Measurements from ENCODE around the gene JAKMIP2. TPM values are rescaled to one million over a fixed set of nuclear protein-coding genes. Genes with fewer than 3 reads are reported as not detected.
"Not testable (repeated sequence)": the region's sequence is repeated elsewhere in the genome, so short reads cannot be mapped to it uniquely, and the experiment has no call there.

Gene JAKMIP2
- polyA plus RNA-seq, 2 donors, result 0.10 to 0.20 TPM

DNA sequence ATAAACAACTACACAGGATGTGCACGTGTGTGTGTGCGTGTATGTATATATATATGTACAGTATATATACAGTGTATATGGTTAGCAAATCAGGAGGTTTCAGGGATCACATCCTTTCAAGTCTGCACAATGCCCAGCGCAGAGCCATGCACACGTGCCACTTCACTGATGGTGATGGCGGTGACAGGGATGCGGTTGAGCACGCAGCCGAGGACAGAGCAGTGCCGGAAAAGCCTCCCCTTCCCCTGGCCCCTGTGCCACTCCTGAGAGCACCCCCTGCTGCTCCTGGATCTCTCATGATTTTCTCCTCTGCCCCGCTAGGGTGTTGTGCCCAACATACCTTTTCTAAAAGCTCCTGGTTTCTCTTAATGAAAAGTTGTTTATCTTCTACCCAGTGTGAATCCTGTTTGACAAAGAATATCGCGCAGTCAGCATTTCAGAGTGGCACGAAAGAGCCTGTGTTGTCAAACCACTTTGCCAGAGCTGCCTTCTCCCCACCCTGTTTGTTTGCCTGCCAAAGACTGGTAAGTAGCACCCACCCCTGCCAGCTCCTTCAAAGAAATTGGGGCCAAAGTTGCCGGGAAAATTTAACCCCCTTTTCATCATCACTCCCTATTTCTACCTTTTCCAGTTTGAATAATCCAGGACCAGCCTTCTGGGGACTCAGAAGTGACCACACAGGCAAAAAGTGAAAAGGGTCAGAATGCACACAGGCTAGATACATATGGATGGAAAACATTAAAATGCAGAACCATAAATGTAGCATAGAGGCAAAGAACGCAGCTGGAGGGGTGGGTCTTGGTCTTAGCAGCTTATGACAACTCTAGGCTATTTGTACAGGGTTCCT lies 146.4 kb downstream of the JAKMIP2 start:
- Histone ChIP-seq H3K27me3 (ENCODE audit: control insufficient read depth in 1 of 2, insufficient read depth in 2 of 2, low read length in 2 of 2) (no peaks in the 10 kb centered on the region), H3K4me1 (ENCODE audit: control insufficient read depth in 2 of 2, insufficient read depth in 2 of 2, low read length in 1 of 2) (peaks cover 0 to 2% of the 10 kb centered on the region in 2 donors), H3K9me3 (ENCODE audit: control insufficient read depth in 2 of 2, insufficient read depth in 1 of 2, low read depth in 1 of 2, low read length in 1 of 2) (no peaks in the 10 kb centered on the region), H3K27ac (ENCODE audit: low read depth in 2 of 2, low read length in 1 of 2) (no peak overlapping the region), H3K4me3 (ENCODE audit: low read depth in 1 of 2, low read length in 2 of 2) (no peak overlapping the region), H3K36me3 (ENCODE audit: control insufficient read depth in 2 of 2, insufficient read depth in 2 of 2, low read length in 1 of 2) (no peaks in the 10 kb centered on the region)
- WGBS, 2 donors, result 66 to 68% methylated on average over 15 of the region's 15 CpGs

GRCh38 chr5:147635439-147635838 lies 147.1 kb downstream of the JAKMIP2 start:
- not testable (repeated sequence) for H3K36me3 ChIP-seq (ENCODE audit: control insufficient read depth in 2 of 2, insufficient read depth in 2 of 2, low read length in 1 of 2); H3K9me3 ChIP-seq (ENCODE audit: control insufficient read depth in 2 of 2, insufficient read depth in 1 of 2, low read depth in 1 of 2, low read length in 1 of 2); H3K27me3 ChIP-seq (ENCODE audit: control insufficient read depth in 1 of 2, insufficient read depth in 2 of 2, low read length in 2 of 2); H3K4me1 ChIP-seq (ENCODE audit: control insufficient read depth in 2 of 2, insufficient read depth in 2 of 2, low read length in 1 of 2); H3K27ac ChIP-seq (ENCODE audit: low read depth in 2 of 2, low read length in 1 of 2); H3K4me3 ChIP-seq (ENCODE audit: low read depth in 1 of 2, low read length in 2 of 2)
- 84 to 88% methylated on average over 5 of the region's 5 CpGs for WGBS, 2 donors

DNA sequence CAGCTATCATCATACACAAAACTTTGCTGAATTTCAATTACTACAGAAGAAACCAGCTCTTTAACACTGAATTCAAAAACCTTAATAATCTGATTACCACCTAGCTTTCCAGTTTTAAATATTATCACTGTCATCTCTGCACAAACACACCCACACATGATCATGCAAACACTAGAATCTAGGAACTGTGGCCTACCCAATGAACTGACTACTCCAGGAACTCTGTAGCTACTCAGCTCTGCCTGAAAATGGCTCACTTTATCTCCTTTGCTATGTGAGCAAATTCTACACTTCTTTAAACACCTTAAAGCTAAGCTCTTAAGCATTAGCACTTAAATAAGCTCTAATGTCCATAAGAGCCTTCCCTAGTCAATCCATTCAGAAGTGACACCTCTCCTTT lies 149.4 kb downstream of the JAKMIP2 start:
- Histone ChIP-seq H3K4me1 (ENCODE audit: control insufficient read depth in 2 of 2, insufficient read depth in 2 of 2, low read length in 1 of 2) (peaks cover 0 to 2% of the 10 kb centered on the region in 2 donors), H3K27me3 (ENCODE audit: control insufficient read depth in 1 of 2, insufficient read depth in 2 of 2, low read length in 2 of 2) (no peaks in the 10 kb centered on the region), H3K27ac (ENCODE audit: low read depth in 2 of 2, low read length in 1 of 2) (no peak overlapping the region), H3K36me3 (ENCODE audit: control insufficient read depth in 2 of 2, insufficient read depth in 2 of 2, low read length in 1 of 2) (no peaks in the 10 kb centered on the region), H3K4me3 (ENCODE audit: low read depth in 1 of 2, low read length in 2 of 2) (no peak overlapping the region), H3K9me3 (ENCODE audit: control insufficient read depth in 2 of 2, insufficient read depth in 1 of 2, low read depth in 1 of 2, low read length in 1 of 2) (no peaks in the 10 kb centered on the region)

- H3K36me3 ChIP-seq (ENCODE audit: control insufficient read depth in 2 of 2, insufficient read depth in 2 of 2, low read length in 1 of 2), result no peaks in the 10 kb centered on the region
- no peaks in the 10 kb centered on the region for H3K27me3 ChIP-seq (ENCODE audit: control insufficient read depth in 1 of 2, insufficient read depth in 2 of 2, low read length in 2 of 2)
- 91 to 94% methylated on average over 4 of the region's 4 CpGs for WGBS, 2 donors
- peaks cover 0 to 2% of the 10 kb centered on the region in 2 donors for H3K4me1 ChIP-seq (ENCODE audit: control insufficient read depth in 2 of 2, insufficient read depth in 2 of 2, low read length in 1 of 2)
- H3K9me3 ChIP-seq (ENCODE audit: control insufficient read depth in 2 of 2, insufficient read depth in 1 of 2, low read depth in 1 of 2, low read length in 1 of 2), result no peaks in the 10 kb centered on the region
- H3K4me3 ChIP-seq (ENCODE audit: low read depth in 1 of 2, low read length in 2 of 2), result no peak overlapping the region
- H3K27ac ChIP-seq (ENCODE audit: low read depth in 2 of 2, low read length in 1 of 2), result no peak overlapping the region
These were observed 151.0 kb downstream of the JAKMIP2 start for GRCh38 chr5:147631428-147632003.

GRCh38 chr5:147629196-147629595 lies 153.3 kb downstream of the JAKMIP2 start:
- Histone ChIP-seq H3K27me3 (ENCODE audit: control insufficient read depth in 1 of 2, insufficient read depth in 2 of 2, low read length in 2 of 2) (no peaks in the 10 kb centered on the region), H3K9me3 (ENCODE audit: control insufficient read depth in 2 of 2, insufficient read depth in 1 of 2, low read depth in 1 of 2, low read length in 1 of 2) (no peaks in the 10 kb centered on the region), H3K4me3 (ENCODE audit: low read depth in 1 of 2, low read length in 2 of 2) (no peak overlapping the region), H3K36me3 (ENCODE audit: control insufficient read depth in 2 of 2, insufficient read depth in 2 of 2, low read length in 1 of 2) (no peaks in the 10 kb centered on the region), H3K27ac (ENCODE audit: low read depth in 2 of 2, low read length in 1 of 2) (no peak overlapping the region), H3K4me1 (ENCODE audit: control insufficient read depth in 2 of 2, insufficient read depth in 2 of 2, low read length in 1 of 2) (no peaks in the 10 kb centered on the region)
- WGBS, 2 donors, result 90 to 91% methylated on average over 4 of the region's 4 CpGs

DNA sequence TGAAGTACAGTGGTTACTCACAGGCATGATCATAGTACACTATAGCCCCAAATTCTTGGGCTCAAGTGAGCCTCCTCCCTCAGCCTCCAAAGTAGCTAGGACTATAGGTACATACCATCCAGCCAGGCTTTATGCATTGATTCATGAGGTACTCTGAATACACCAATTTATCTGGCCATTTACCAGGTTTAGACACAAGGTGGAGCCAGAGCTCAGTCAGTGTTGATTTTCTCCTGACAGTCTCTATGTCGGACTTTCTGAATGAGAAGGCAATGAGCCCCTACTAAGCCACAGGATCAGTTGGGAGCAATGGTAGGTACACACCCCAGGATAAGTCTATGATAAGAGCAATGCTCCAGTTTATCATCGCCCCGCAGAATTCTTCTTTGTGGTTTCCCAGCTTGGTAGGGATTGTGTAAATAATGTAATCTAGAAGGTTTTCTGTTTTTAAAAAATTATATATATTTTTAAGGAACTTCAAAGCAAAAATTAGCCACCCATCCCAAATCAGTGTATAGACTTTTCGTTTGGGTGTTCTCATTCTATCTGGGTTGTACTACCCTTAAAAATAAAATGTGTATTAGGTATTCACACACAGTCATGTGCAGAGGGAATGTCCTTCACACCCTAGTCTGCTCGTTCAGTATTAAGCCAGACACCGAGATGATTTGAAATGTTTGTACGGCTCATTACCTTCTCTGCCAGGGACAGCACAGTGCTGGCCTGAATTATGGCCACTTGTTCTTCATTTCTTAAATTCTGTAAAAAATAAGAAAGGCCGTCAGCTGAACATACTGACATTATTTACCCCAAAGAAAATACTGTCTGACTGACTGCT lies 154.3 kb downstream of the JAKMIP2 start:
- Histone ChIP-seq H3K9me3 (ENCODE audit: control insufficient read depth in 2 of 2, insufficient read depth in 1 of 2, low read depth in 1 of 2, low read length in 1 of 2) (no peaks in the 10 kb centered on the region), H3K27ac (ENCODE audit: low read depth in 2 of 2, low read length in 1 of 2) (no peak overlapping the region), H3K36me3 (ENCODE audit: control insufficient read depth in 2 of 2, insufficient read depth in 2 of 2, low read length in 1 of 2) (no peaks in the 10 kb centered on the region), H3K27me3 (ENCODE audit: control insufficient read depth in 1 of 2, insufficient read depth in 2 of 2, low read length in 2 of 2) (no peaks in the 10 kb centered on the region), H3K4me3 (ENCODE audit: low read depth in 1 of 2, low read length in 2 of 2) (no peak overlapping the region), H3K4me1 (ENCODE audit: control insufficient read depth in 2 of 2, insufficient read depth in 2 of 2, low read length in 1 of 2) (no peaks in the 10 kb centered on the region)
- WGBS, 2 donors, result 48 to 52% methylated on average over 8 of the region's 8 CpGs

DNA sequence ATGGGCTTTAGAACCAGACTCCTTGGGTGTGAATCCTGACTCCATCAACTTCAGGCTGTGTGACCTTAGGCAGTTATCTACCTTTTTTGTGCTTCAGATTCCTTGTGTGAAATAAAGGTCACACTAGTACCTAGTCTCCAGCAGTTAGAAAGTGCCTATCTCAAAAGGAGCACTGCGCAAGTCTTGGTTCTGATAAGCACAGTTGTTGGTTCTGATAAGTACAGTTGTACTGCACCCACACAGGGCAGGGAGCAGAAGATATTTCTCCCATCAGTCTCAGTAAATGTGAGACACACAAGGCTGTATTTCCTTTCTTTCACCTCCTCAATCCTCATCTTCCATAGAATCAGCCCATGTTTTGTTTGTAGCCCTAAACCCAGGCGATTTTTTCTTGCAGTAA lies 156.1 kb downstream of the JAKMIP2 start:
- Histone ChIP-seq H3K4me1 (ENCODE audit: control insufficient read depth in 2 of 2, insufficient read depth in 2 of 2, low read length in 1 of 2) (no peaks in the 10 kb centered on the region), H3K9me3 (ENCODE audit: control insufficient read depth in 2 of 2, insufficient read depth in 1 of 2, low read depth in 1 of 2, low read length in 1 of 2) (no peaks in the 10 kb centered on the region), H3K4me3 (ENCODE audit: low read depth in 1 of 2, low read length in 2 of 2) (no peak overlapping the region), H3K36me3 (ENCODE audit: control insufficient read depth in 2 of 2, insufficient read depth in 2 of 2, low read length in 1 of 2) (no peaks in the 10 kb centered on the region), H3K27ac (ENCODE audit: low read depth in 2 of 2, low read length in 1 of 2) (no peak overlapping the region), H3K27me3 (ENCODE audit: control insufficient read depth in 1 of 2, insufficient read depth in 2 of 2, low read length in 2 of 2) (no peaks in the 10 kb centered on the region)
- WGBS, 2 donors, result 74 to 85% methylated on average over 2 of the region's 2 CpGs

DNA sequence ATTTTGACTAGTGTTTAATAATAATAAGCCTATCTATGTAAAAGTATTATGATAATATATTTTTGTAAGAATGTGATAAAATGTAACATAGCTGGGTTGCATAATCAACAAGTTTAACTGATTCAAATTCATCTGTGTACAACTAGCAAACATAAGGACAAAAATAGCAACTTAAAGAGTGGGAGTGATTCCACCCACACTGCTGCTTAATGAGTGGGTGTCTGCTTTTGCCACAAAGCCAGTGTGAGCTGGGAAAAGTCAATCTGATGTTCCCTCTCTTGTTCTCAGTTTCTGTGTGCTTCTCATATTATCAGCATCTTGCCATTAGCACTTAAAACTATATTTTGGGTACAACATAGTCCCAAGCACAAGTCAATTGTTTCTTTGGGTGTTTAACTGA lies 161.5 kb downstream of the JAKMIP2 start:
- Histone ChIP-seq H3K9me3 (ENCODE audit: control insufficient read depth in 2 of 2, insufficient read depth in 1 of 2, low read depth in 1 of 2, low read length in 1 of 2) (no peaks in the 10 kb centered on the region), H3K27ac (ENCODE audit: low read depth in 2 of 2, low read length in 1 of 2) (no peak overlapping the region), H3K36me3 (ENCODE audit: control insufficient read depth in 2 of 2, insufficient read depth in 2 of 2, low read length in 1 of 2) (no peaks in the 10 kb centered on the region), H3K4me1 (ENCODE audit: control insufficient read depth in 2 of 2, insufficient read depth in 2 of 2, low read length in 1 of 2) (no peaks in the 10 kb centered on the region), H3K4me3 (ENCODE audit: low read depth in 1 of 2, low read length in 2 of 2) (no peak overlapping the region), H3K27me3 (ENCODE audit: control insufficient read depth in 1 of 2, insufficient read depth in 2 of 2, low read length in 2 of 2) (no peaks in the 10 kb centered on the region)

DNA sequence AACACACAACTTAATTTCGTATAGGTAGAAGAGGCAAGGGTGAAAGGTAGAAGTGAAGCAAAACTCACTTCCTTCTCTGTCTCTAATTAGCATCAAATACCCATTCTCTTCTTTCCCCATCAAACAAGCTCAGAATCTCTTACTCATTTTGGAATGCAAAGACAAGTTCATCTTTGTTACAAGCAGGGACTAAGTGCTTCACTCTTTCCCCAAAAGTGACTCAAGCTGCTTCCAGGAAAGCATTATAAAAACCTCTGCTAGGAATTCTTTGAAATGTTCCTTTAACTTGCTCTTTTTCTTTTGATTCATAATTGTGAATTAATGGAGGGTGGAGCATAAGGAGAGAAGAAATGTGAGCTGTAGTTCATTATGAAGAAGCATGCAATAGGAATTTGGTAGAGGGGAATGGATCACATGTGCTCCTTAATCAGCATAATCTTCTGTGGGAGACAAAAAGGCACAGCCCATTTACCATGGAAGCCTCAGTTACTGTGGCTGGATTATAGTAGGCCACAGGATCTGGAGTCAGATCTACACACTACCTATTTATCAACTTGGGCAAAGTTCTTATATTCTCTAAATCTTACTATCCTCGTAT lies 163.1 kb downstream of the JAKMIP2 start:
- Histone ChIP-seq H3K27ac (ENCODE audit: low read depth in 2 of 2, low read length in 1 of 2) (no peak overlapping the region), H3K4me1 (ENCODE audit: control insufficient read depth in 2 of 2, insufficient read depth in 2 of 2, low read length in 1 of 2) (no peaks in the 10 kb centered on the region), H3K9me3 (ENCODE audit: control insufficient read depth in 2 of 2, insufficient read depth in 1 of 2, low read depth in 1 of 2, low read length in 1 of 2) (no peaks in the 10 kb centered on the region), H3K4me3 (ENCODE audit: low read depth in 1 of 2, low read length in 2 of 2) (no peak overlapping the region), H3K36me3 (ENCODE audit: control insufficient read depth in 2 of 2, insufficient read depth in 2 of 2, low read length in 1 of 2) (no peaks in the 10 kb centered on the region), H3K27me3 (ENCODE audit: control insufficient read depth in 1 of 2, insufficient read depth in 2 of 2, low read length in 2 of 2) (no peaks in the 10 kb centered on the region)
- WGBS, 2 donors, result 77 to 78% methylated on average over 2 of the region's 2 CpGs
